K562 (cell line): Measurements from ENCODE around the gene PPP1R14B. TPM values are rescaled to one million over a fixed set of nuclear protein-coding genes. Genes with fewer than 3 reads are reported as not detected.

Experiments
- CBX5 ChIP-seq: IDR thresholded peaks from 2 replicates; pipeline ENCODE4 v1.6.1; 2014; ENCODE audit warnings: low read depth, borderline replicate concordance
- CREB3L1 ChIP-seq: fragments of 450-650 bp; IDR thresholded peaks from 2 replicates; pipeline ENCODE4 v1.6.1; 2014; ENCODE audit warnings: low read depth, mild to moderate bottlenecking, moderate library complexity, borderline replicate concordance
- HNRNPH1 ChIP-seq: fragments of 200-400 bp; formaldehyde crosslinking; optimal IDR thresholded peaks from 2 replicates; pipeline ENCODE3; 2017; ENCODE audit warnings: low read depth, mild to moderate bottlenecking, low read length, moderate library complexity
- MAFG ChIP-seq: fragments of 450-650 bp; conservative IDR thresholded peaks from 2 replicates; pipeline ENCODE4 v1.6.1; 2016; ENCODE audit warnings: missing genetic modification characterization, missing compliant biosample characterization
- MCM5 ChIP-seq: fragments of 450-650 bp; IDR thresholded peaks from 2 replicates; pipeline ENCODE4 v1.6.1; 2016; ENCODE audit warnings: low read depth
- MXD1 ChIP-seq: fragments of 250-450 bp; sonication (Bioruptor Pico); IDR thresholded peaks from 2 replicates; pipeline ENCODE4 v1.8.0; 2021; ENCODE audit warnings: borderline replicate concordance, mild to moderate bottlenecking, moderate library complexity; ENCODE audit not compliant: poor library complexity, severe bottlenecking
- NCOR1 ChIP-seq: fragments of 450-650 bp; IDR thresholded peaks from 2 replicates; pipeline ENCODE4 v1.6.1; 2016; ENCODE audit warnings: mild to moderate bottlenecking, moderate library complexity
- NR3C1 ChIP-seq: sonication (generic); formaldehyde crosslinking; IDR thresholded peaks from 2 replicates; pipeline ENCODE4 v1.8.1; 2022; ENCODE audit warnings: missing genetic modification reagents
- NUFIP1 ChIP-seq: fragments of 450-650 bp; IDR thresholded peaks from 2 replicates; pipeline ENCODE4 v1.6.1; 2018; ENCODE audit not compliant: partially characterized antibody
- OTX1 ChIP-seq: fragments of 450-650 bp; formaldehyde crosslinking; IDR thresholded peaks from 2 replicates; pipeline ENCODE4 v1.4.0; 2022; ENCODE audit warnings: mild to moderate bottlenecking
- PREB ChIP-seq: sonication (generic); formaldehyde crosslinking; IDR thresholded peaks from 2 replicates; pipeline ENCODE4 v1.8.1; 2023; ENCODE audit warnings: mild to moderate bottlenecking, missing genetic modification reagents
- PTTG1 ChIP-seq: fragments of 450-650 bp; IDR thresholded peaks from 2 replicates; pipeline ENCODE4 v1.6.1; 2016; ENCODE audit warnings: low read depth, mild to moderate bottlenecking, missing genetic modification characterization, missing compliant biosample characterization
- RFX5 ChIP-seq: IDR thresholded peaks from 2 replicates; pipeline ENCODE4 v1.6.1; 2011; ENCODE audit warnings: low read depth, mild to moderate bottlenecking, improper control_type of control experiment, low read length
- RFX7 ChIP-seq: fragments of 250-450 bp; sonication (Bioruptor Pico); IDR thresholded peaks from 2 replicates; pipeline ENCODE4 v1.5.1; 2021; ENCODE audit warnings: mild to moderate bottlenecking
- SAFB ChIP-seq: fragments of 200-400 bp; formaldehyde crosslinking; IDR thresholded peaks from 2 replicates; pipeline ENCODE4 v1.6.1; 2017; ENCODE audit warnings: low read depth, low read length, borderline replicate concordance
- TGIF2 ChIP-seq: sonication (generic); formaldehyde crosslinking; IDR thresholded peaks from 2 replicates; pipeline ENCODE4 v1.8.1; 2022; ENCODE audit warnings: mild to moderate bottlenecking, missing genetic modification reagents, moderate library complexity
- ZBTB33 ChIP-seq: sonication (generic); formaldehyde crosslinking; IDR thresholded peaks from 2 replicates; pipeline ENCODE4 v1.8.1; 2023; ENCODE audit warnings: mild to moderate bottlenecking, missing genetic modification reagents
- ZBTB7A ChIP-seq: IDR thresholded peaks from 2 replicates; pipeline ENCODE4 v1.6.1; 2011; ENCODE audit warnings: low read depth, mild to moderate bottlenecking, low read length, moderate library complexity, borderline replicate concordance; ENCODE audit not compliant: control insufficient read depth
- ZNF134 ChIP-seq: fragments of 250-450 bp; sonication (Bioruptor Pico); conservative IDR thresholded peaks from 2 replicates; pipeline ENCODE4 v1.4.0; 2020
- ZSCAN32 ChIP-seq: fragments of 450-650 bp; formaldehyde crosslinking; IDR thresholded peaks from 2 replicates; pipeline ENCODE4 v1.4.0; 2020; ENCODE audit warnings: mild to moderate bottlenecking, moderate library complexity
- polyA plus RNA-seq, 8 experiments: library from polyadenylated mRNA; depleted of rRNA in 4 of 8; stranded (reverse) in 5 of 8; unstranded in 3 of 8; fragments of >200 nt; fragmentation: Nextera tagmentation in 2 of 8; fragmentation: Illumina TruSeq in 1 of 8; extraction: Ambion mirVana in 2 of 8; extraction: Trizol in 1 of 8; gene quantifications; 2 replicates each; pipeline versions ENCODE4 v1.2.1 to v1.2.3, GENCODE V29; 2011 to 2014; ENCODE audit warnings: inconsistent platforms in 1 of 8, missing spikeins in 1 of 8
- total RNA-seq, 7 experiments: library from RNA; depleted of rRNA in 6 of 7; stranded (reverse); fragments of >200 nt in 6 of 7; fragmentation: Illumina TruSeq in 2 of 7; extraction: Trizol in 2 of 7; gene quantifications; 2 replicates each; pipeline versions ENCODE4 v1.2.1 to v1.2.3, GENCODE V29; 2011 to 2021; ENCODE audit warnings: low replicate concordance in 1 of 7
- TF ChIP-seq, protein P1 (sequence below): fragments of 450-650 bp; IDR thresholded peaks from 2 replicates; pipeline ENCODE4 v1.6.1; 2016; ENCODE audit warnings: low read depth, mild to moderate bottlenecking, moderate library complexity
- TF ChIP-seq, protein P2 (sequence below): fragments of 450-650 bp; IDR thresholded peaks from 2 replicates; pipeline ENCODE4 v1.6.1; 2016; ENCODE audit warnings: antibody characterized with exemption

PPP1R14B gene
- total and polyA plus RNA-seq, 9 of the 15 experiments (the other 6 are each of a cell fraction or from before 2014, with no cell fraction given) = 7.7 to 566 (median 212) TPM

- TF ChIP-seq ZBTB33 (no peak), OTX1 (CRISPR knock-in tag) (0 out of 2 replicates have a peak, but pooled peaks have one; percentile 7), CREB3L1 (peak; percentile 28; the same call in 1 of the 2 replicates), MXD1 (CRISPR knock-in tag) (no peak), PTTG1 (no peak), RFX7 (CRISPR knock-in tag) (no peak), HNRNPH1 (no peak), CBX5 (no peak), ZNF134 (0 out of 2 replicates have a peak, but pooled peaks have one; percentile 3), ZBTB7A (peak; percentile 48; the same call in 1 of the 2 replicates), MCM5 (no peak), ZSCAN32 (CRISPR knock-in tag) (no peak), PREB (0 out of 2 replicates have a peak, but pooled peaks have one; percentile 1), MAFG (tag) (no peak), TGIF2 (CRISPR knock-in tag) (no peak), NCOR1 (no peak), RFX5 (no peak), NUFIP1 (no peak), NR3C1 (CRISPR knock-in tag) (no peak), SAFB (no peak)
- TF ChIP-seq, protein P1, sequence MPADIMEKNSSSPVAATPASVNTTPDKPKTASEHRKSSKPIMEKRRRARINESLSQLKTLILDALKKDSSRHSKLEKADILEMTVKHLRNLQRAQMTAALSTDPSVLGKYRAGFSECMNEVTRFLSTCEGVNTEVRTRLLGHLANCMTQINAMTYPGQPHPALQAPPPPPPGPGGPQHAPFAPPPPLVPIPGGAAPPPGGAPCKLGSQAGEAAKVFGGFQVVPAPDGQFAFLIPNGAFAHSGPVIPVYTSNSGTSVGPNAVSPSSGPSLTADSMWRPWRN = no peak
- TF ChIP-seq, protein P2, sequence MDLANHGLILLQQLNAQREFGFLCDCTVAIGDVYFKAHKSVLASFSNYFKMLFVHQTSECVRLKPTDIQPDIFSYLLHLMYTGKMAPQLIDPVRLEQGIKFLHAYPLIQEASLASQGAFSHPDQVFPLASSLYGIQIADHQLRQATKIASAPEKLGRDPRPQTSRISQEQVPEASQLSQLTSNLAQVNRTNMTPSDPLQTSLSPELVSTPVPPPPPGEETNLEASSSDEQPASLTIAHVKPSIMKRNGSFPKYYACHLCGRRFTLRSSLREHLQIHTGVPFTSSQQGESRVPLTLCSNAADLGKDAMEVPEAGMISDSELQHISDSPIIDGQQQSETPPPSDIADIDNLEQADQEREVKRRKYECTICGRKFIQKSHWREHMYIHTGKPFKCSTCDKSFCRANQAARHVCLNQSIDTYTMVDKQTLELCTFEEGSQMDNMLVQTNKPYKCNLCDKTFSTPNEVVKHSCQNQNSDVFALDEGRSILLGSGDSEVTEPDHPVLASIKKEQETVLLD = 0 out of 2 replicates have a peak, but pooled peaks have one; percentile 24
Observed at GRCh38 chr11:64268893-64269539, 22.3 kb upstream of the PPP1R14B start (continued).
